Vagina (tissue), 2 donors: ENCODE measurements around the gene ZNF189. TPM values are rescaled to one million over a fixed set of nuclear protein-coding genes. Genes with fewer than 3 reads are reported as not detected.

Source experiments
- DNase-seq, 2 donors: peaks; one replicate each; pipeline ENCODE4 v3.0.0-alpha.2; 2017; ENCODE audit errors: extremely low spot score in 2 of 2
- H3K27ac ChIP-seq: fragments of 200-600 bp; sonication (generic); one replicate; pipeline ENCODE4 v1.5.1; 2019
- H3K27me3 ChIP-seq: fragments of 200-600 bp; sonication (generic); one replicate; pipeline ENCODE4 v1.5.1; 2019
- H3K36me3 ChIP-seq, 2 donors: fragments of 200-600 bp; sonication (generic); one replicate each; pipeline ENCODE4 v1.5.1; 2017 to 2019
- H3K4me1 ChIP-seq: fragments of 200-600 bp; sonication (generic); one replicate; pipeline ENCODE4 v1.5.1; 2019
- H3K4me3 ChIP-seq, 2 donors: fragments of 200-600 bp; sonication (generic); 1 replicate in 1 of 2; 2 replicates in 1 of 2; pipeline ENCODE4 v1.5.1; 2016 to 2019
- H3K9me3 ChIP-seq: fragments of 200-600 bp; sonication (generic); one replicate; pipeline ENCODE4 v1.5.1; 2019
- POLR2A ChIP-seq, 2 donors: fragments of 450-650 bp; IDR thresholded peaks; one replicate each; pipeline ENCODE4 v1.6.1; 2017; ENCODE audit warnings: antibody characterized with exemption in 2 of 2, mild to moderate bottlenecking in 2 of 2, moderate library complexity in 2 of 2
- POLR2AphosphoS5 ChIP-seq, 2 donors: sonication (generic); formaldehyde crosslinking; IDR thresholded peaks; one replicate each; pipeline ENCODE4 v1.9.0; 2017; ENCODE audit warnings: antibody characterized with exemption in 2 of 2, mild to moderate bottlenecking in 2 of 2, low read depth in 1 of 2; ENCODE audit not compliant: insufficient read depth in 1 of 2
- intact Hi-C: fragments of 100-400 bp; cut with DNase I; formaldehyde crosslinking; loops from one replicate; pipeline ENCODE4 v1.15.1; 2023
- total RNA-seq: library from RNA; depleted of rRNA; stranded (reverse); fragments of >200 nt; gene quantifications from one replicate; pipeline ENCODE4 v1.2.3, GENCODE V29; 2016
- TF ChIP-seq, protein P1 (sequence below), 3 experiments: fragments of 450-650 bp in 2 of 3; fragments of 200-600 bp in 1 of 3; sonication (generic) in 1 of 3; IDR thresholded peaks; one replicate each; pipeline ENCODE4 v1.5.1; 2017 to 2019; ENCODE audit warnings: antibody characterized with exemption in 3 of 3, mild to moderate bottlenecking in 2 of 3, moderate library complexity in 2 of 3

Gene ZNF189
- total RNA-seq, 1 donor from 2014 or later, result 12.5 TPM

DNA sequence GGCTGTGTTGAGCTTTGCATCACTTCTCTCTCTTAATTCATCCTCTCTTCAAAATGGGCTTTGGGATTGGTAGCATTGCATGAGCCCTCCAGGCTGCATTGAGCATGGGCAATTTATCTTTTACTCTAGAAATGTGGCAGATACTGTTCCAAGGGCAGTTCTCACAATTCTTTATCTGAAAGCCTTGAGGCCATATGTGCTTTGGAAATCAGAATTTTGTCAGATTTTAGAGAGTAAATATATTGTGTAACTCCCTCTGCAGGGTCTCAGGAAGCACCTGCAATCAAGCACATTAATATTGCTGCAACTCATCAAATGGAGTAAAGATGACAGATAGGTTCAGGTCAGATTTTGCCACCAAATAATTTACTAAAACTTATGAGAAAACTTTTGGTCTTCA is 19.3 kb downstream of the ZNF189 start:
- H3K4me1 ChIP-seq, result no peaks in the 10 kb centered on the region
- H3K27ac ChIP-seq, result no peak overlapping the region
- no peaks in the 10 kb centered on the region for H3K36me3 ChIP-seq
- peaks cover 29% of the 10 kb centered on the region for H3K9me3 ChIP-seq
- DNase-seq, result no peak
- TF ChIP-seq POLR2A (IDR thresholded peaks at IDR 0.05) (no peak), POLR2AphosphoS5 (IDR thresholded peaks at IDR 0.05; ENCODE audit: insufficient read depth in 1 of 2, low read depth in 1 of 2) (no peak)
- TF ChIP-seq, protein P1, sequence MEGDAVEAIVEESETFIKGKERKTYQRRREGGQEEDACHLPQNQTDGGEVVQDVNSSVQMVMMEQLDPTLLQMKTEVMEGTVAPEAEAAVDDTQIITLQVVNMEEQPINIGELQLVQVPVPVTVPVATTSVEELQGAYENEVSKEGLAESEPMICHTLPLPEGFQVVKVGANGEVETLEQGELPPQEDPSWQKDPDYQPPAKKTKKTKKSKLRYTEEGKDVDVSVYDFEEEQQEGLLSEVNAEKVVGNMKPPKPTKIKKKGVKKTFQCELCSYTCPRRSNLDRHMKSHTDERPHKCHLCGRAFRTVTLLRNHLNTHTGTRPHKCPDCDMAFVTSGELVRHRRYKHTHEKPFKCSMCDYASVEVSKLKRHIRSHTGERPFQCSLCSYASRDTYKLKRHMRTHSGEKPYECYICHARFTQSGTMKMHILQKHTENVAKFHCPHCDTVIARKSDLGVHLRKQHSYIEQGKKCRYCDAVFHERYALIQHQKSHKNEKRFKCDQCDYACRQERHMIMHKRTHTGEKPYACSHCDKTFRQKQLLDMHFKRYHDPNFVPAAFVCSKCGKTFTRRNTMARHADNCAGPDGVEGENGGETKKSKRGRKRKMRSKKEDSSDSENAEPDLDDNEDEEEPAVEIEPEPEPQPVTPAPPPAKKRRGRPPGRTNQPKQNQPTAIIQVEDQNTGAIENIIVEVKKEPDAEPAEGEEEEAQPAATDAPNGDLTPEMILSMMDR (IDR thresholded peaks at IDR 0.05), result no peak
- intact Hi-C loops, result no loop called here
- H3K27me3 ChIP-seq, result no peaks in the 10 kb centered on the region
- no peak overlapping the region for H3K4me3 ChIP-seq

DNA sequence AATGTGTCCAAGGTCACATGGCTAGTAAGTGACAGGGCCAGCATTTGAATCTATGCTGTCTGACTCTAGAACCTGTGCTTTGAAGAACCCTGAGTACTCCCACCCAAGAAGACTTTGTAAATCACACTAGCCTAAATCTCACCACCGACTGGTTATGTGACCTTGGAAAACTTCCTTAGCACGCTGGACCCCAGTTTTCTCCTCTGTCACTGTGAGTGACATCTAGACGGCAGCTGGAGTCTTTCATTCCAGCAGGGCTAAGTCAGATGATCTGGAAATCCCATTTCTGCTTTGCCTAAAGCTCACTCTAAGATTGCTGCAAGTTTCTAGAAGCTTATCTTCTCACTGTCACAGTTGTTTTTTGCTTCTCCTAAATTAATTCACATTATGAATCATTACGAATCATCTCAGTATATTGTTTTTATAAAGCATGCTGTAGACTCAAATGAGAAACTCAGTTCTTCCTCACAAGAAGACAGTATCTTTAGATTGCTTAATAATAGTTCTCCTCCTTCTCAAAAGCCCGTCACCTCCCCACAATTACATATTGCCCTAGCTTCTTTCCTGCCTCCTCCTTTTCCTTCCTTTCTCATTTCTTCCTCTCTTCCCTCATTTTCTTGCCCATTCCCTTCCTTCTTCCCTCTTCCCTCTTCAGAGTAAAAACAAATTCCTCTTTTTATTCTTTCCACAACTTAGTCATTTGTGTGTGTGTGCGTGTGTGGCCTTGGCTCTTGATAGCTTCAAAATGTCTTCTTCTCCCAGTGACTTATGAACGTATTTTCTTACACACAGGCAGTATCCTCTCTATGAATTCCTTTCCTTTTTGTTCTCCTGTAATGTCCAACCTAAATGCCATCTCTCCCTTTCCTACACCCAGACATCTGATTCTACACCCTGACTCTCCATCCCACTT is 20.1 kb downstream of the ZNF189 start:
- H3K27ac ChIP-seq, result no peak overlapping the region
- TF ChIP-seq POLR2AphosphoS5 (IDR thresholded peaks at IDR 0.05; ENCODE audit: insufficient read depth in 1 of 2, low read depth in 1 of 2) (no peak), POLR2A (IDR thresholded peaks at IDR 0.05) (no peak)
- TF ChIP-seq, protein P1 (IDR thresholded peaks at IDR 0.05), result no peak
- H3K36me3 ChIP-seq, result no peaks in the 10 kb centered on the region
- DNase-seq, result no peak
- H3K9me3 ChIP-seq, result peaks cover 22% of the 10 kb centered on the region
- H3K27me3 ChIP-seq, result no peaks in the 10 kb centered on the region
- intact Hi-C loops, result no loop called here
- no peaks in the 10 kb centered on the region for H3K4me1 ChIP-seq
- no peak overlapping the region for H3K4me3 ChIP-seq

DNA sequence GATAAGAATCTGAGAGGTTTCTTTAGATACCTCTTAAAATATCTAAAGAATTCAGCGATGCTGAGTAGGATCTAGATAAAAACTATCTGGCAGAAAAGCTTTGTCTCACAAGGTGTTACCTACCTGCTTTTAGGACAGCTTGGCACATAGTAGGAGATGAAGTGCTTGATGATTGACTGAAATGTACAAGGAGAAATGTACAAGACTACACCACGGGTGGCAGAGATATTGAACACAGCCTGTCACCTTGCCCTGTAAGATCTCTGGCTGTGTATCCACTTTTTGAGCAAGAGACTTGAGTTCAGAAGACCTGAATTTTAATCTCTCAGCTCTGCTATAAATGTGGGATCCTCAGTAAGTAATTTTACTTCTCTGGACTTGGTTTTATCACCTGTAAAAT is 21.2 kb downstream of the ZNF189 start:
- TF ChIP-seq POLR2AphosphoS5 (IDR thresholded peaks at IDR 0.05; ENCODE audit: insufficient read depth in 1 of 2, low read depth in 1 of 2) (no peak), POLR2A (IDR thresholded peaks at IDR 0.05) (no peak)
- TF ChIP-seq, protein P1 (IDR thresholded peaks at IDR 0.05), result no peak
- Histone ChIP-seq H3K4me3 (no peak overlapping the region), H3K27ac (no peak overlapping the region), H3K4me1 (no peaks in the 10 kb centered on the region), H3K27me3 (no peaks in the 10 kb centered on the region), H3K9me3 (peaks cover 19% of the 10 kb centered on the region), H3K36me3 (no peaks in the 10 kb centered on the region)
- no peak for DNase-seq
- intact Hi-C loops, result no loop called here

DNA sequence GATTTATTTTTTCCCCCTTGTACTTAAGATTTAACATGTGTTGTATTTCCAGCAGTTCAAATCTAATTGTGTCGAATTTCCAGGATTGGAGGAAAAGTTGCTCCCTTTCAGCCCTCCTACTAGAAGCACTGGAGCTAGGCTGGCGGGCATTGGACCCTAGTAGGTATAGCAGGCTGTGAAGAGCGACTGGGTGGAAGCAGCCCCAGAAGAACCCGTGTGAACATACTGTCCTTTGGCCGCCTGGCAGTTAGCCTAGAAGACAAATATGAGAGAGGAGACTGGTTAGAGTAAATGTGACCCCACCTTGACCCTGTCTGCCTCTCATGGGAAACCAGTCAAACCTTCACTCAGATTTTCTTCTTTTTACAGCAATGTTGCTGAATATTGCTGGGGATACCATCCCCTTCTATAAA is 23.0 kb downstream of the ZNF189 start:
- Histone ChIP-seq H3K9me3 (peaks cover 9% of the 10 kb centered on the region), H3K27me3 (no peaks in the 10 kb centered on the region), H3K4me1 (no peaks in the 10 kb centered on the region), H3K36me3 (no peaks in the 10 kb centered on the region), H3K4me3 (no peak overlapping the region), H3K27ac (no peak overlapping the region)
- intact Hi-C loops, result no loop called here
- TF ChIP-seq POLR2A (IDR thresholded peaks at IDR 0.05) (no peak), POLR2AphosphoS5 (IDR thresholded peaks at IDR 0.05; ENCODE audit: insufficient read depth in 1 of 2, low read depth in 1 of 2) (no peak)
- TF ChIP-seq, protein P1 (IDR thresholded peaks at IDR 0.05), result no peak
- no peak for DNase-seq

DNA sequence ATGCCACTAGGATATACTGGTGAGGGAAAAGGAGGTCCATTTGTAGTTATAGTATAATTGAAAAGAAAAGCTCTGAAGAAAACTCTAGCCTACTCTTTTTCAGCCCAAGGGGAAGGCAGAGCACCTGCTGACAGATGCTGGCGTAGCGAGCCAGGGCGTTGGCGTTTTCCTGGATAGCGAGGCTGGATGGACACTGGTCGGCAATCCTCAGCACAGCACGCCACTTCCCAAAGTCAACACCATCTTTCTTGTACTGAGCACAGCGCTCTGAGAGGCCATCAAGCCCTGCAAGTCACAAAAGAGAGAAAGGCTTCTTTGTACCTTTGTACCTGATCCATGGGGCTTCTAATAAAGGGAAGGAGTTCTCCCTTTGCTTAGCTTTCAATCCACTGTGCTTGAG is 28.7 kb downstream of the ZNF189 start:
- no peak for TF ChIP-seq POLR2A (IDR thresholded peaks at IDR 0.05)
- no peak for TF ChIP-seq POLR2AphosphoS5 (IDR thresholded peaks at IDR 0.05; ENCODE audit: insufficient read depth in 1 of 2, low read depth in 1 of 2)
- TF ChIP-seq, protein P1 (IDR thresholded peaks at IDR 0.05), result no peak
- Histone ChIP-seq H3K36me3 (no peaks in the 10 kb centered on the region), H3K27me3 (no peaks in the 10 kb centered on the region), H3K4me3 (no peak overlapping the region), H3K9me3 (no peaks in the 10 kb centered on the region), H3K27ac (no peak overlapping the region), H3K4me1 (no peaks in the 10 kb centered on the region)
- intact Hi-C loops, result no loop called here
- DNase-seq, result no peak
